ENCODE results near the gene CHRNA3.

CHRNA3 gene

DNA sequence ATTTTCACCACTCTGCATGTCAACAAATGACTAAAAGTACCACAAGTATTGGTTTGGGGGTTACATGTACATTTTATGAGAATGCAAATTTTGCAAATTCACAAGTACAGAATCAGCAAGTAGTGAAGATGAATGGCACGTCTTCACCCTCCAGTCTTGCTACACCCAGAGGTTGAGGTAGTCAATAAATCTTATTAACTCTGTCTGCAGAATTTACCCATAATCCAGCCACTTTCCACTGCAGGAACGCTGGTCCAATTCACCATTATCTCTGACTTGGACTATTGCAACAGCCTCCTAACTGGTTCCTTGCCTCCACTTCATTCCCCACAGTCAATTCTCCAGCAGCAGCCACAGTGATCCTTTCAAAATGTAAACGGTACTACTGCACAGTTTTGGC lies 70.0 kb downstream of the CHRNA3 start:
- TF ChIP-seq, protein P1, sequence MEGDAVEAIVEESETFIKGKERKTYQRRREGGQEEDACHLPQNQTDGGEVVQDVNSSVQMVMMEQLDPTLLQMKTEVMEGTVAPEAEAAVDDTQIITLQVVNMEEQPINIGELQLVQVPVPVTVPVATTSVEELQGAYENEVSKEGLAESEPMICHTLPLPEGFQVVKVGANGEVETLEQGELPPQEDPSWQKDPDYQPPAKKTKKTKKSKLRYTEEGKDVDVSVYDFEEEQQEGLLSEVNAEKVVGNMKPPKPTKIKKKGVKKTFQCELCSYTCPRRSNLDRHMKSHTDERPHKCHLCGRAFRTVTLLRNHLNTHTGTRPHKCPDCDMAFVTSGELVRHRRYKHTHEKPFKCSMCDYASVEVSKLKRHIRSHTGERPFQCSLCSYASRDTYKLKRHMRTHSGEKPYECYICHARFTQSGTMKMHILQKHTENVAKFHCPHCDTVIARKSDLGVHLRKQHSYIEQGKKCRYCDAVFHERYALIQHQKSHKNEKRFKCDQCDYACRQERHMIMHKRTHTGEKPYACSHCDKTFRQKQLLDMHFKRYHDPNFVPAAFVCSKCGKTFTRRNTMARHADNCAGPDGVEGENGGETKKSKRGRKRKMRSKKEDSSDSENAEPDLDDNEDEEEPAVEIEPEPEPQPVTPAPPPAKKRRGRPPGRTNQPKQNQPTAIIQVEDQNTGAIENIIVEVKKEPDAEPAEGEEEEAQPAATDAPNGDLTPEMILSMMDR (IDR thresholded peaks at IDR 0.05; ENCODE audit: control insufficient read depth, extremely low read depth, insufficient read depth) = no peak
- H3K4me3 ChIP-seq (ENCODE audit: low read depth, low read length) = no peak overlapping the region
- DNase-seq (ENCODE audit: low read depth) = no peak

DNA sequence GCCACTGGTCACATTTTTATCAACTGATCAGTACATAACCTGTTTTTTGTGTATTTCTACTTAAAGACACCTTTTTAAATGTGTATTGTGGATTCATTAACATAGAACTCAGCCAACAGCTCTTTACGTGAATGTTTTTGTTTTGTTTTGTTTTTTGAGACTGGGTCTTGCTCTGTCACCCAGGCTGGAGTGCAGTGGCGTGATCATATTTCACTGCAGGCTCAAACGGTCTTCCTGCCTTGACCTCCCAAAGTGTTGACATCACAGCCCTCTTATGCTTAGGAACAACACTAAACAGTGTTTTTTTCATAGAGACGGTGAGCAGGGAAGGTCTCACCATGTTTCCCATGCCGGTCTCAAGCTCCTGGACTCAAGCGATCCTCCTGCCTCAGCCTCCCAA lies 70.6 kb downstream of the CHRNA3 start:
- TF ChIP-seq, protein P1 (IDR thresholded peaks at IDR 0.05; ENCODE audit: control insufficient read depth, extremely low read depth, insufficient read depth) = no peak
- DNase-seq (ENCODE audit: low read depth) = no peak
- no peak overlapping the region for H3K4me3 ChIP-seq (ENCODE audit: low read depth, low read length)

All from LNCaP clone FGC (cell line).